GM12872 (cell line): Measurements from ENCODE around the gene BNIP5.

Source experiments
- TF ChIP-seq, protein P1 (sequence below): IDR thresholded peaks from 3 replicates; pipeline ENCODE4 v1.5.1; 2011; ENCODE audit warnings: low read depth, mild to moderate bottlenecking, low read length, moderate library complexity; ENCODE audit not compliant: insufficient read depth

BNIP5 gene

DNA sequence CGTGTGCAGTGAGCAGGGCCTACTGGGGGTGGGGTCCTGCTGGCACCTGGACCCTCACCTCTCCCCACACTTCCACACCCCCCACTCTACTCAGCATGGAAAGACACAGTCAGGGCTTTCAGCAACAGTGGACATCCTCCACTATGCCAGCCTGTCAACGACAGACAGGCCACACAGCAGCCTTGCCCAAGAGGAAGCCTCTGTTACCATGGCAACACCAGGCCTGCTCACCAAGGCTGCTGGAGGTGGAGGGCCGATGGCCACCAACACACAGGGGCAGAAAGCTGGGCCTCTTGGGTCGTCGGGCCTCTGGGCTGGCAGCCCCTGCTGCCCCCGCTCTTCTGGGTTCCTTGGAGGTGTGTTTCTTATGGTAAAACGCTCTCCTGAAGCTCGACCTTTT lies 13.6 kb downstream of the BNIP5 start:
- TF ChIP-seq, protein P1, sequence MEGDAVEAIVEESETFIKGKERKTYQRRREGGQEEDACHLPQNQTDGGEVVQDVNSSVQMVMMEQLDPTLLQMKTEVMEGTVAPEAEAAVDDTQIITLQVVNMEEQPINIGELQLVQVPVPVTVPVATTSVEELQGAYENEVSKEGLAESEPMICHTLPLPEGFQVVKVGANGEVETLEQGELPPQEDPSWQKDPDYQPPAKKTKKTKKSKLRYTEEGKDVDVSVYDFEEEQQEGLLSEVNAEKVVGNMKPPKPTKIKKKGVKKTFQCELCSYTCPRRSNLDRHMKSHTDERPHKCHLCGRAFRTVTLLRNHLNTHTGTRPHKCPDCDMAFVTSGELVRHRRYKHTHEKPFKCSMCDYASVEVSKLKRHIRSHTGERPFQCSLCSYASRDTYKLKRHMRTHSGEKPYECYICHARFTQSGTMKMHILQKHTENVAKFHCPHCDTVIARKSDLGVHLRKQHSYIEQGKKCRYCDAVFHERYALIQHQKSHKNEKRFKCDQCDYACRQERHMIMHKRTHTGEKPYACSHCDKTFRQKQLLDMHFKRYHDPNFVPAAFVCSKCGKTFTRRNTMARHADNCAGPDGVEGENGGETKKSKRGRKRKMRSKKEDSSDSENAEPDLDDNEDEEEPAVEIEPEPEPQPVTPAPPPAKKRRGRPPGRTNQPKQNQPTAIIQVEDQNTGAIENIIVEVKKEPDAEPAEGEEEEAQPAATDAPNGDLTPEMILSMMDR: no peak

DNA sequence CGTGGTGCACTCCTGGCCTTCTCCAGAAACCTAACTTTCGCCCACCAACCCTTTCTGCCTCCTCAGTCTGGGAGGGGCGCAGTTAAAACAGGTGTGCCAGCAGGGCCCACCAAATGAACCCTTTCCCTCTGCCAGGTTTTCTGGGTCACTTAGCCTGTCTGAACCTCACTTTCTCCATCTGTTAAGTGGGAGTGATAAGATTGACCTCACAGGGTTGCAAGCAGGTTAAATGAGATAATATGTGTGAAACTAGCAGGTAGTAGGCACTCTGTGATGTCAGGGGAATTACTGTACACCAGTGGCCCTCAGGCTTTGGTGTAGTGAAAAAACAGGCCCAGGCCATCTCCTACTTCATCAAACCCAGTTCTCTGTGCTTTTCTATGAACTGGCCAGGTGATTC lies 14.1 kb downstream of the BNIP5 start:
- TF ChIP-seq, protein P1: no peak

DNA sequence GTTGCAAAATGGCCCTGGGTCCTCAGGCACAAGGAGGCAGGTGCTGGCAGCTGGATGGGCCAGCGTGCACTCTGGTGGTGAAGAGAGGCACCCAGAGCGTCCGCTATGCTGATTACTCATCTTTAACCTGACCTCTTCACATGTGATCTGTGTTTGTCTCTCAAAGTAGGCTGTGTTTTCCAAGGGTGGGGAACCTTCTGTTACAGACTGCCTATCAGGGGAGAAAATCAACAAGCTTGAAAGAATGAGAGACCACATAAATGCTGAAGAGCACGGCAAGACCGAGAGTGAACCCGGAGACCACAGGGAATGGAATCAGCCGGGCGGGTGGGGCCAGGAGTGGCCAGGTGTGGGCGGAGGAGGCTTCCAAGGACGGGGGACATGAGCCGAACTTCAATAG lies 16.2 kb downstream of the BNIP5 start:
- TF ChIP-seq, protein P1: no peak

DNA sequence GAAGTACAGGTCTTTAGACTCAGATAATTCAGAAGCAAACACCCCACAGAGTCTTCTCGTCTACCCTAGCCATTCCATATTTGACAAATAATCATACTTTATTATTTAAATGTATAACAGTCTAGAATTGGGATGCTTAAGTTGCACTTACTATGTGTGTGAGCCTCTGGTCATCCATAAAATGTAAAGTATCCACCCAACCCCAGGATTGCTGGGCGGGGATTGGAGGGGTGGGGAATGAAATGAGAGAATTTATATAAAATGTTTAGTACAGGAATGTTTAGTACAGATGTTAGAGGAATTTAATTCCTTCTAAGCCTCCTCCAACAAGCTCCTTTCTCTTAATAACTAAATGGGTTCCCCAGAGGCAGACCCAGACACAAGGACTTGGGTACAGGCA lies 16.9 kb downstream of the BNIP5 start:
- TF ChIP-seq, protein P1: no peak

DNA sequence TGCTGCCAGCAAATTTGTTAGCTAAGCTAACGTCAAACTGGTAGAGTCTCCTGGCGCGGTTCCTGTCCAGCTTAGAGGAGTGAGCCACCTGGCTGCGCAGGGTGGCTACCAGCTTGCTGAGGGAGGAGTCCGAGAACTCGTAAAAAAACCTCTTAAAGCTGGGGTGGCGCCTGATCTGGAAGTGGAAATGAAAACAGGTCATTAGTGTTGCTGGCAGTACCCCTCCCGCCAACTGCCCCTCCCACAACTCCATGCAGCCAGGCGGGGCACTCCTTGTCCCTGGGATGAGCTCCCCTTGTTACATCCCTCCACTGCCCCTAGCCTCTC lies 17.3 kb downstream of the BNIP5 start:
- TF ChIP-seq, protein P1: no peak

DNA sequence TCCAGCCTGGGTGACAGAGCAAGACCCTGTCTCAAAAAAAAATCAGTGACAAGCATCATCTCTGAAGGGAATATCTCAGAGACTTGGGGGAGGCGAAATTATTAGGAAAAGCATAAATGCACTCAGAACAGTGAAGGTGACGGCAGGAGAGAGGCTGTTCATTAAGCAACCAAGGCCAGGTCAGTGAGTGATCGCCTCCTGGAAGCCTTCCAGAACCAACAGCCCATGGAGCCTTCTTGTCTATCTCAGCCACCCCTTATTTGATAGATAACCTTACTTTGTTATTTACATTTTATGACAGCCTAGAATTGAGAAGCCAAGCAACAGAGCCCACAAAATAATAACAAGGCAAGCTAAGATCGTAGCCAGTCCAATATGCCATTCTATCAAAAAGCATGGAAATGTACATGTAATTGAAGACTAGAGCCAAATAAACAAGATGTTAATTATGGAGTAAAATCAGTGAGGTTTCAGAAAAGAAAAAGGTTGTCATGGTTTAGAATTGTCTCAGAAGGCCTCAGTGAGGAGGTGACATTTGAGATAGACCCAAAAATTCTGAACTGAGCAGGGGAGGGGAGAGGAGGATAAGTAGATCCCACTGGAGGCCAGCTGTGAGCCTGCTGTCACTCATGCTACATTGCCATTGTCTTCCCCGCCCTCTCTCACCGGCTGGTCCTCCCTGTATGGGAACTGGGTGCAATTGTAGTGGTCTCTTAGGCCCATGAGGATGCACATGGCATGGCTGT lies 17.8 kb downstream of the BNIP5 start:
- TF ChIP-seq, protein P1: no peak

DNA sequence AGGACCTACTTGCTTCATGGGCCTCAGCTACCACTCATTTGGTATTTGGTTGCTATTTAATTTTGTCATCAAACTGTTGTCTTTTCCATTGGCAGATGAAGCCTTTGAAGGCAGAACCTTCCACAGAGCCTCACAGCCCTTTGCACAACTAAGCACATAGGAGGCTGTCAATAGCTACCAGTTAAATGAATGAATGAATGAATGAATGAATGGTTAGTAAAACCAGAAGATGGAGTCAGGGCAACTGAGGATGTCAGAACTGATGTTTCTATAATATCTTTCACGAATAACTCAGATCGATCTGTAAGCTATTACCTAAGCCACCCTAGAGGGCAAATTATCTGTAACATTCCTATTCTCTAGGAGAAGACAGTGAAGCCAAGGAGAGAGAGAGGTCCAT lies 19.1 kb downstream of the BNIP5 start:
- TF ChIP-seq, protein P1: no peak
